ENCODE measurements around the gene GSTP1.

GRCh38 chr11:67548555-67549110, 35.0 kb upstream of the GSTP1 start:
- TF ChIP-seq ZNF274 (IDR thresholded peaks at IDR 0.05; ENCODE audit: low read depth, low read length) (no peak), SUZ12 (IDR thresholded peaks at IDR 0.05; ENCODE audit: extremely low read depth, insufficient read depth, insufficient read length) (no peak), YY1 (IDR thresholded peaks at IDR 0.05; ENCODE audit: insufficient read depth, insufficient read length) (no peak)
